Peyer's patch (tissue), 4 donors: Measurements from ENCODE around the gene MYLK.

Source experiments
- POLR2A ChIP-seq, 2 donors: fragments of 450-650 bp; IDR thresholded peaks; one replicate each; pipeline ENCODE4 v1.5.1; 2017; ENCODE audit warnings: antibody characterized with exemption in 2 of 2, mild to moderate bottlenecking in 2 of 2, moderate library complexity in 2 of 2
- TF ChIP-seq, protein P1 (sequence below), 6 experiments: fragments of 450-650 bp in 4 of 6; fragments of 200-600 bp in 2 of 6; sonication (generic) in 1 of 6; IDR thresholded peaks; one replicate each; pipeline ENCODE4 v1.5.1; 2017 to 2019; ENCODE audit warnings: antibody characterized with exemption in 6 of 6, mild to moderate bottlenecking in 3 of 6, moderate library complexity in 1 of 6

DNA sequence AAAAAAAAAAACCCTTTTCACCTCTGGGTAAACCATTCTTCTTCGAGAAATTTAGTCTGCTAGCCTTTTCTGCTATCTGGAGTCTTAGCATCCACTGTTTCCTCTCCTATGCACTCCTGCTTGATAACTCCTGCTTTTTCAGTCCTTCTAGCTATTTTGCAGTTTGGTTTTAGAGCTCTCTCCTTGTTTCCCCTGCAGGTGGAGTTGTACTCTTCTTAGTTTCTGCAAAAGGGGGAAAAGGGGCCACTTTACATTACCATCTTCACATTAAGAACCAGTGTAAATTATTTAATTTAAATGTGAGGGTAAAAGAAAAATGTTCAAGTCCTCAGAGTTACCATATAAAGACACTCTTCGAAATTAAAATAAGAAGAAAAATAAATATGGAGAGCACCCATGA lies 23.6 kb upstream of the MYLK start:
- TF ChIP-seq, protein P1, sequence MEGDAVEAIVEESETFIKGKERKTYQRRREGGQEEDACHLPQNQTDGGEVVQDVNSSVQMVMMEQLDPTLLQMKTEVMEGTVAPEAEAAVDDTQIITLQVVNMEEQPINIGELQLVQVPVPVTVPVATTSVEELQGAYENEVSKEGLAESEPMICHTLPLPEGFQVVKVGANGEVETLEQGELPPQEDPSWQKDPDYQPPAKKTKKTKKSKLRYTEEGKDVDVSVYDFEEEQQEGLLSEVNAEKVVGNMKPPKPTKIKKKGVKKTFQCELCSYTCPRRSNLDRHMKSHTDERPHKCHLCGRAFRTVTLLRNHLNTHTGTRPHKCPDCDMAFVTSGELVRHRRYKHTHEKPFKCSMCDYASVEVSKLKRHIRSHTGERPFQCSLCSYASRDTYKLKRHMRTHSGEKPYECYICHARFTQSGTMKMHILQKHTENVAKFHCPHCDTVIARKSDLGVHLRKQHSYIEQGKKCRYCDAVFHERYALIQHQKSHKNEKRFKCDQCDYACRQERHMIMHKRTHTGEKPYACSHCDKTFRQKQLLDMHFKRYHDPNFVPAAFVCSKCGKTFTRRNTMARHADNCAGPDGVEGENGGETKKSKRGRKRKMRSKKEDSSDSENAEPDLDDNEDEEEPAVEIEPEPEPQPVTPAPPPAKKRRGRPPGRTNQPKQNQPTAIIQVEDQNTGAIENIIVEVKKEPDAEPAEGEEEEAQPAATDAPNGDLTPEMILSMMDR (IDR thresholded peaks at IDR 0.05) = no peak
- TF ChIP-seq POLR2A (IDR thresholded peaks at IDR 0.05) = no peak
